ENCODE measurements around the gene NEK6.

NEK6 gene

DNA sequence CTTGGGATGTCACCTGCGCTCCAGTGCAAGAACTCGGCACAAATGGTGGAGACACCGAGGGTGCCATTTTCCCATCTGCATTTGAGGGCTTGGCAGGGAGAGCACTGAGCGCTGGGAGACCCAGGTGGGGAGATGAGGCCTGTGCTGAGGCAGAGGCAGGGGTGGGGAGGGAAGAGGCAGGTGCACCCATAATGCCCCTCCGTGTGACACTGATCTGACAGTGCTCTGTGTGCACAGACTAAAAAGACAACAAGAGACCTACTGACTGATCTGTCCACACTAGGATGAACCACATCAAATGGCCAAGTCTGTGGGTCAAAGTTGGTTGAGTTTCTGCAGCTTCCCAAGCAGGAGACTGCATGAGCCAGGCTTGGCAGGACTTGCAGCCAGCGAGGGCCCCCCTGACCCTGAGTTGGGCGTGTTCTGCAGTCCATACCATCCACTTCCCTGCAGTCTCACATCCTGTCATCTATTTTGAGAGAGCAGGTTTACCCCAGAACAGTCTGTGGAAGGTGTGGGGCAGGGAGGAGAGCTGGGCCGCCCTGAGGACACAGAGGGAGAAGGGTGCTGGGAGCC lies 41.9 kb downstream of the NEK6 start:
- DNase-seq: no peak

DNA sequence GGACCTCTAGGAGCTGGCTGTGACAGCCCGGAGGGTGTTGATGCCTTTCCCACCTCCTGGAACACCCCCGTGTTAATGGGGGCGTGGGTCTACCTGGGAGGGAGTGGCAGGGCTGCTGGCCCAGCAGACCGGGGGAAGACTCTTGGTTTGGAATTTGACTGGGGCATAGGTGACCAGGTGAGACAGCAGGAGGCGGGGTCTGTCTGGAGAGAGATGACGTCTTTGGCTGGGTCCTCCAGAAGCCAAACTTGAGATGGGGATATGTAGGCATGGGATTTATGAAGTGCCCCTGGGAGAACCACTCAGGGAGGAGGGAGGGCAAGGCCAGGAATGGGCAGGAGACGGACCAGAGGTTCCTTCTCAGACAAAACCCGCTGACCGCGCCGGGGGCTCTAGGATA lies 42.6 kb downstream of the NEK6 start:
- no peak for DNase-seq

GRCh38 chr9:124302921-124303320 lies 45.2 kb downstream of the NEK6 start:
- no peak for DNase-seq

GRCh38 chr9:124303762-124304161 lies 46.0 kb downstream of the NEK6 start:
- no peak for DNase-seq

DNA sequence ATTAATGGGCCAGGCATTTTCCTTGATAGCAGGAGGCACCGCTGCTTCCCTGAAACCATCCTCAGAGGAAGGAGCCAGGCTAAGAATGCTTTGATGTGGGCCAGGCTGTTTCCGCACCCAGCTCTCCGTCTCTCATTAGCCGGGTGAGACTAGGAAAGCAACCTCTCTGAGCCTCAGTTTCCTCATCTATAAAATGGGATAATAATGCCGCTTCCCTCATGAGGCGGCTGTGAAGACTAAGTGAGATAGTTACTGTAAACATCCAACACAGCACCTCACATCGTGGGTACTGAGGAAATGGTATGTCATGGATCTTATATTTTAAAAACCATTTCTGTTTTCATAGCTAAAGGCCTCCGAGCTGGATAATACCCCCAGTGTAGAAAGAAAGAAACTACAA lies 46.5 kb downstream of the NEK6 start:
- no peak for DNase-seq

DNA sequence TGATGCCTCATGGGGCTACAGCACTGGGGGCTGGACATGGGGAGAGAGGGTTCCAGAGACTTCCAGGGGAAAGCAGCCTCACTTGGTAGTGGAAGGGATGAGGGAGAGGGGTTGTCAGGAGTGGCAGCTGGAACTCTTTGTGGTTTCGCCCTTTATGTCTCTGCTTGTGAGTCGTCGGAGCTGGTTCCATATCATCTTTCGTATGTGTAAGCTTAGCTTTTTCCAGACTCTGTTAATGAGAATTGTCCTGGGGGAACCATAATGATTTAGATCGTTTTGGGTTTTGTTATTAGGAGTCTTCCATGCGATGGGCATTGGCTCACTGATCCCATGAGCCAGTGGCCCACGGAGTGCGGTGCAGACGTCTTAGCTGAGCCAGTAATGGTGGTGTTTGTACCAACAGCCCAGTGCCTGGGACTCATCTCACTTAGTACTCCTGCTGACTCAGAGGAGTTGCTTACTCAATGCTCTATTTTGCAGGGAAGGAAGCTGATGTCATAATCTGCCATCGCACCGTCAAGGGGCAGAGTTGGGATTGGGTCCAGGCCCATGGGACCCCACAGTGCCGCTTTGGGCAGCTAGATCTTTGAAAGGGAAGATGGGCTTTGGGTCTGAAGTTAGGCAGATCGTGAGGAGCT lies 48.5 kb downstream of the NEK6 start:
- DNase-seq: peak; percentile 20

GRCh38 chr9:124307379-124308030 lies 49.8 kb downstream of the NEK6 start:
- no peak for DNase-seq

GRCh38 chr9:124308606-124309491 lies 51.1 kb downstream of the NEK6 start:
- DNase-seq: no peak

- DNase-seq: no peak
Measured at GRCh38 chr9:124309667-124310084, 51.9 kb downstream of the NEK6 start.

GRCh38 chr9:124311283-124311682 lies 53.5 kb downstream of the NEK6 start:
- DNase-seq: no peak

DNA sequence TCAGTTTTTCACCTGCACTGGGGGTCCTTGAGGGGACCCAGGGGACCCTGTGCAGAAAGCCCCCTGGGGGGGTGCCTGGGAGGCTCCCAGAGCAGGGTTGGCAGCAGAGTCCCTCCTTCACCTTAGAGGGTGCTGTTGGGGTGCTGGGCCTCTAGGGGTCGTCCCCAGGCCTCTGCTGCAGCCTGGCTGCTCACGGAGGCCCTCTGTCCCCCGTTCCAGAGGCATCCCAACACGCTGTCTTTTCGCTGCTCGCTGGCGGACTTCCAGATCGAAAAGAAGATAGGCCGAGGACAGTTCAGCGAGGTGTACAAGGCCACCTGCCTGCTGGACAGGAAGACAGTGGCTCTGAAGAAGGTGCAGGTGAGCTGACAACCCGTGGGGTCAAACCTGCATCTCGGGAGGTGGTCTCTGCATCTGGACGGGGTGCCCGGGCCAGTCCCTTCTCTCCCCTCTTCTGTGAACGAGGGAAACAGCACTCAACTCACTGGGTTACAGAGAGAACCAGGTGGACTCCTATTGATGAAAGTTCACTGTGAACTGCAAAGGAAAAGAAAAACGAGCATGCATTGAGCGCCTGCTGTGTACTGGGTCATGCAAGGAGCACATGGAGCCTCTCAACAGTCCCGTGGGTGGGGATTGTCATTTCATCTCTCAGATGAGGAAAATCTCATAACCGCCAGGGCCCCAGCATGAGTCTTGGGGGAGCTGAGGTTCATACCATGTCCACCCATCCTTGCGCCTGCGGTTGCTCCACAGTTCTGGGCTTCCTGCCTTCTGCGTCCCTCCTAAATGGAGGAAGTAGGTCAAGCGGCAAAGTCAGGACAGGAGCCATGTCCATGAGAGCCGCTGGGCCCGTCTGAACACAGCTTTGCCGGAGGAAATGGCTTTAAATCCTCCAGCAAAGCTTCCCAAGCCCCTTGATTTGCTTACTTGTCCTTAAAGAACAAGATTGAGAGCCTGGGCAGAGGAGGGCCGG lies 54.8 kb downstream of the NEK6 start:
- no peak for DNase-seq

DNA sequence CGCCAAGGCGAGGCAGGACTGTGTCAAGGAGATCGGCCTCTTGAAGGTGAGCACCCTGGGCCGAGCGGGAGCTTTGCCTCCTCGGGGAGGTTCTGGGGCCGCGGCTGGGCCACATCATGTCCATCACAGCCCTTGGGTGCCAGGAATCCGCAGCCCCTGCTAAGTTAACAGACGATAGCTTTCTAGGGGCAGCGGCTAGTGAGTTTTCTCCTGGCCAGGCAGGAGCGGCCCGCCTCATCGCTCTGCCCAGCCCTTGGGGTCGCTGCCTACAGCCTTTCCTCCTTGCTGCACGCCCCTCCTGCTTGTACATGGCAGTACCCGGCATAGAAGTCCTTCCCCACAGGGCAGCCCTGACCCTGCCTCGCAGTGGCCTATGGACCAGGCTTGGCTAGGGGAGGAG lies 56.2 kb downstream of the NEK6 start:
- DNase-seq: no peak

DNA sequence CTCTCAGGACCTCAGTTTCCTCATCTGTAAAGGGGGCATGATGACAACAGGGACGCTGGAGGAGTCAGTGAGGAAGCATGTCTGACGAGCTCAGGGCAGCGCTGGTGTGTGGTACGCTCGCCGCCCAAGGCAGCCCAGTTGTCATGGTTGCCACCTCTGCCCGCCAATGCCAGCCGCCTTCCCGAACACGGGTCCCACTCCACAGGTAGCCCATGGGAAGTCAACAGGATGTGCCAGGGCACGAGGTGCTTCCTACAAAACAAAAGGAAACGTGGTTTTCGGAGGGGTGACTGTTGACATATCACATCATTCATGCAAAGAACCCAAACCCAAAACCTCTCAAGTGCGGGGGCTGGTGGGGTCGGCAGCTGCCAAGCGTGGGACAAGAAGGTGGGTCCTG lies 58.1 kb downstream of the NEK6 start:
- DNase-seq: no peak

DNA sequence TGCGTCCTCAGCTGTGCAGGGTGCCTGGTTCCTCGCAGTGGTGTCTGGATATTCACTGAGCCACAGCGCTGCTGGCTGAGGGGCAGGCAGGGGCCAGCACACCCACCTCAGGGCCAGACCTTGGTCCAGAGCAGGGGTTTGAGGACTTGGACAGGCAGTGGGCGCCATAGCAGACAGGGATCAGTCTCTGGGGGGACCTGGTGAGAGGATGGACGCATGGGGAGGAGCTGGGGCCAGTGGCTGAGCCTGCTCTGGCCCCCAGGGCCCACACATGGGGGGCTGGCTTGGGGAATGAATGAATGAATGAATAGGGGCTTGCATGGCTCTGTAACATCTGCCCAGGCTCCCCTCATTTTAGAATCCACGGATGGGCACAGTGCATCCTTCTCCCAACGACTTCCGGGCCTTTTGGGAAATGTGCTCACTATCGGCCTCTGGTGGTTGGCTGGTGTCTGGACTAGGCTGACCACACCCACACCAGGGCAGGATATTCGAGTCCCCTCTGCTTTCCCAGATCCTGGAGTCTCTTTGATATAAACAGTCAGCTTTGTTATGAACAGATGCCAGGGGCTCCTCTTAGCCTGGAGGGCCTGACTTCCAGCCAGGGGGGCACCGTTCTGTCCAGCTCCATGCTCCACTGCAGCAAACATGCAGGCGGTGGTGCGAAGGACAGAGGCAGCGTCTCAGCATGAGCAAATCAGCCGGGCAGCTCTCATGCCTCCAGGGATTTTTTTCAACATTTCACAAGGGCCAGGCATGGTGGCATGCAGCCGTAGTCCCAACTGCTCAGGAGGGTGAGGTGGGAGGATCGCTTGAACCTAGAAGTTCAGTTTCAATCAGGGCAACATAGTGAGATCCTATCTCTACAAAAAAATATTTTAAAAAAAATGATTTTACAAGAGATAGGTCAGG lies 62.6 kb downstream of the NEK6 start:
- DNase-seq: peak; percentile 20

- DNase-seq: no peak
Measured at GRCh38 chr9:124321416-124321815, 63.7 kb downstream of the NEK6 start.

- peak; percentile 34 for DNase-seq
Measured at GRCh38 chr9:124321935-124322334, 64.2 kb downstream of the NEK6 start.

DNA sequence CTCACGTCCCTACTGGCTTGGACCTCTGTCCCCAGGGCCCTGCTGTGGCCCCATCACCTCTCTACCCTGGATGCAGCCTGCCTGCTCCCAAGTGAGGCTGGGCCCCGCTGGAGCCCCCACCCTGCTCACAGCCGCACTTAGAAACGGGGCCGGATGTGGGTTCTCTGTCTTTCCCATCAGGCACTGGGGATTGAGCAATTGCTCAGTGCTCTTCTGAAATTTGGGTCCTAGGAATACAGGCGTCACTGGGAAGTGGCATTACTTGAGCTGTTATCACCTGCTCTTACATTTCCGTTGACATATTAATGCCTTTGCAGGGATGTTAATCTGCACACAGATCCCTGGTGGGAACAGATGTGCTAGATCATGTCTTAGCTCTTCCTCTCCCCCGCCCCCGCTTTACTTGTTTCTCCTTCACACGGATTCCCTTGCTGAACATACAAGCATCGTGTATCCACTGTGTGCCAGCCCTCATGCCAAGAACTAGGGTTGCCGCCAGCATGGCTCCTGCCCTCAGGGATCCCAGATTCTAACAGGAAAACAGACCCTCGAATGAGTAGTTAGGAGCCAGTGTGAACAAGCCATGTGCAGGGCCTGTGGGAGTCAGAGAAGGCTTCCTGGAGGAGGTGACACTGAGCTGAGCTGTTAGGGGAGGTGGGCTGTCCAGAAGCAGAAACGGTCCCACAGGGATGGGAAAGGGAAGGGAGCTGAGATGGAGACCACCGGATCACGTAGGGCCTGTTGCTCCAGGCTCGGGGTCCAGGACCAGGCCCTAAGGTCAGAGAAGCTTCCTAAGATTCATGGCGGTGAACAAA lies 65.1 kb downstream of the NEK6 start:
- DNase-seq: peak; percentile 98

- no peak for DNase-seq
Measured at GRCh38 chr9:124323904-124324303, 66.2 kb downstream of the NEK6 start.

DNA sequence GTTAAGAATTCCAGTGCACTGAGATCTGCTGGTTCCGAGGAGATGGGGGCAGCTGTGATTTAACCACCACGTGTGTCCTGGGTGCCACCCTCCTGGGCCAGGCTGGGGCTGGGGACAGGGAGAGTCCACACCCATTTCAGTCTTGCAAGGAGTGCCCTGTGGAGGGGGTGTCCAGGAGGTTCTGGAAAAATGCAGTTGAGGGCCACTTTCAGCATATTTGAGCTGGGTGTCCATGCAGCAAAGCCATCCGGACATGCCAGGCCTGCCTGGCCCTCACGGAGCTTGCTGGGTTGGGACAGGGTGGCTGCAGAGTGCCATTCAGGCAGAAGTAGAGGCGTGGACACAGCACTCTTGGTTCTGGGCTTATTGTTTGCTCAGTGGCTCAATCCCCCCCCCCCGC lies 68.1 kb downstream of the NEK6 start:
- no peak for DNase-seq

GRCh38 chr9:124326378-124326777 lies 68.6 kb downstream of the NEK6 start:
- no peak for DNase-seq
